GM18909 (cell line): ENCODE measurements around the gene SH3D19.
A peak's percentile ranks its signal among the peaks of the same experiment; 100 is the strongest.
"Not testable (repeated sequence)": the region's sequence is repeated elsewhere in the genome, so short reads cannot be mapped to it uniquely, and the experiment has no call there.

Experiments used
- ATAC-seq: cut with Tn5 transposase; IDR thresholded peaks from one replicate; pipeline ENCODE4 v1.9.1; 2021; ENCODE audit warnings: mild to moderate bottlenecking; ENCODE audit not compliant: unreplicated experiment, poor library complexity

Gene SH3D19

DNA sequence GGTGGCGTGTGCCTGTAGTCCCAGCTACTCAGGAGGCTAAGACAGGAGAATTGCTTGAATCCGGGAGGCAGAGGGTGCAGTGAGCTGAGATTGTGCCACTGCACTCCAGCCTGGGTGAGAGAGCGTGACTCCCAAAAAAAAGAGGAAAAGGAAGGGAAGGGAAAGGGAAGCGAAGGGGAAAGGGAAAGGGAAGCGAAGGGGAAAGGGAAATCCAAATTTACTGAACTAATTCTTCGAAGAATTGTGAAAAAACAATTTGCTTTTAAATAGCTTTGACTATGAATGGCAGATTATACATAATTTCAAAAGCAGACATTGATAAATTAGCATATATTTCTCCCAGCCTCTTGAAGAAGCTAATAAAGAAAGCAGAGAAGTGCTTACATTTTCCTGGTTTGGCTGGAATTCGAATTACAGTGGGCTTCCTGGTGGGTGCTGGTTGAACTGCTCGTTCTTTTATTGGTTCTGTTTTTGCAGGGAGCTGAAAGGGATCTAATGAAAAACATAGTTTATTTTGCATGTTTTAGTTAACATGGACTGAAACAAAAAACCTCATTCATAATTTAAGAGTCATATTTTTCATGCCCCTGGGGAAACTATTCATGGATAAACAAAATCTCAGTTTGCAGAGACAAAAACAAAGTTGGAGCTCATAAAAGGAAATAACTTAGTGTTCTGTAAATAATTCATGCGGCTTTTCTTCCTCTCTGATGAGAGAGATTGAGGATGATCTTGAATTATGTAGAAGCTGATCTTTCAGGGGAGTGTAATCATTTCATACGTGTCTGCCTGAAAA lies 160.0 kb downstream of the SH3D19 start:
- no peak for ATAC-seq

DNA sequence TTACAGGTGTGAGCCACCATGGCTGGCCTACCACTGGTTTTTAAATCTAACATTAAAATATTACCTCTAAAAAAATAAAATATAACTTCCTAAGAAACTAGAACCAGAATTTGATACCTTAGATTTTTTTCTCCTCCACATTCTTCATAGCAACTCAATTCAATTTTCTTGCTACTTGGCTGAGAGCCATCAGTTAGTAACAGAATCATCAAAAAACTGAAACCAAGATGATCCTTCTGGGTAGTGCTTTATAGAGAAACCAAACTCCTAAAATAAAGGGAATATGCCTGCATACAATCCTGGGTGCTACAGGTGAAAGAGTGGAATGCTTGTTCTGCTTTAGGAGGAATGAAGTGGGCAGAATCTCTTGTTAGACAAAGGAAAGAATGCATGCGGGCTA lies 161.6 kb downstream of the SH3D19 start:
- ATAC-seq, result no peak

DNA sequence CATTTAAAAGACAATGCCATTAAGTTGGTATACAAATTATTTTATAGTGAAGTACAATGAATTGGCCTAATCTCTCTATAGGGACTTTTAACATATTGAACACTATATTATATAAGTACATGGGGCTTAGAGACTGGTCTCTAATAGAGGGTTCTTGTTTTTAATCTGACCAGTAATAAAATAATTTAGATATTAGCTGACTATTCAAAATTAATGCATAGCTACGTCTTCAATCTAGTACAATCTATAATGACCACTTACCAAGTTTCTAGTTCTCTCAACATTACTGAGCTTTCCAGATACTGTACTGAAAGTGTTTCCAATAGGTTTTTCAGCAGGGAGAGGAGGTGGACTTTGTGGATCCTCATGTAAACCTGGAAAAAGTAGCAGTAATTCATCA lies 166.4 kb downstream of the SH3D19 start:
- ATAC-seq, result no peak

GRCh38 chr4:151157543-151157942 lies 167.9 kb downstream of the SH3D19 start:
- no peak for ATAC-seq

DNA sequence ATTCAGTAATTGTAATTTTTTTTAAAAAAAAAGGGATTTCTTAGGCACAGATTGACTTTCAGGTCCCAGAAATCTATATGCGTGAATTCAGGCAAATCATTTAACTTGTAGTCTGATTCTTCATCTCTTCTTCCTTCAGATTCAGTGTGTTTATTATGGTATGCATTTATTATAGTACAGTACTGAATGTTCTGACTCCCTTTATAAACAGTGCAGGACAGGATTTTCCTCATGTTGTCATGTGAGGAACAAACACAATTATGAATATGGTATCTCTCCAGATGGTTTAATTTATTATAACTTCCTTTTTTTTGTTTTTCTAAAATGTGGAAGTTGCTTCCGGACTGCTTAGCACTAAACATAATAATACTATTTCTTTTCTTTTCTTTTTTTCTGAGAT lies 171.8 kb downstream of the SH3D19 start:
- ATAC-seq, result no peak

DNA sequence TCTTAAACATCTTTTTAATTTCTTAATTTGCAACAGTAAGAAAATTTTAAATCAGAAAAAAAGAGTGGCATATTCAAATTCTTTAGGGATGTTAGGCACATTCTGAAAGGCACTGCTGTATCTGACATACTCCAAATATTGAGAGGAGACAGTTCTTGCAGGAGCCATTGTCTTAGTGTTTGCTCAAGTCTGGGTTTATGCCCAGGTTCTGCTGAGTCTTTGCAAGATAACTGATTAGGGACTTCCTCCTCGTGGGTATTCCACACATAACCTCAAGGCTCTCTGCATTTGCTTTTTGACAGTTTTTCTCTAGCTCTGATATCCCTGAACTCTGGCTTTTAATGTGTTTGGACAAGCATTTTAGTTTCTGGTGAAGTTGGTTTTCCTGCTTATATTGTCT lies 173.4 kb downstream of the SH3D19 start:
- ATAC-seq, result no peak

- no peak for ATAC-seq
Measured at GRCh38 chr4:151150821-151151580, 174.4 kb downstream of the SH3D19 start.

GRCh38 chr4:151148261-151148660 lies 177.1 kb downstream of the SH3D19 start:
- ATAC-seq, result no peak

GRCh38 chr4:151147000-151147399 lies 178.4 kb downstream of the SH3D19 start:
- ATAC-seq, result no peak

DNA sequence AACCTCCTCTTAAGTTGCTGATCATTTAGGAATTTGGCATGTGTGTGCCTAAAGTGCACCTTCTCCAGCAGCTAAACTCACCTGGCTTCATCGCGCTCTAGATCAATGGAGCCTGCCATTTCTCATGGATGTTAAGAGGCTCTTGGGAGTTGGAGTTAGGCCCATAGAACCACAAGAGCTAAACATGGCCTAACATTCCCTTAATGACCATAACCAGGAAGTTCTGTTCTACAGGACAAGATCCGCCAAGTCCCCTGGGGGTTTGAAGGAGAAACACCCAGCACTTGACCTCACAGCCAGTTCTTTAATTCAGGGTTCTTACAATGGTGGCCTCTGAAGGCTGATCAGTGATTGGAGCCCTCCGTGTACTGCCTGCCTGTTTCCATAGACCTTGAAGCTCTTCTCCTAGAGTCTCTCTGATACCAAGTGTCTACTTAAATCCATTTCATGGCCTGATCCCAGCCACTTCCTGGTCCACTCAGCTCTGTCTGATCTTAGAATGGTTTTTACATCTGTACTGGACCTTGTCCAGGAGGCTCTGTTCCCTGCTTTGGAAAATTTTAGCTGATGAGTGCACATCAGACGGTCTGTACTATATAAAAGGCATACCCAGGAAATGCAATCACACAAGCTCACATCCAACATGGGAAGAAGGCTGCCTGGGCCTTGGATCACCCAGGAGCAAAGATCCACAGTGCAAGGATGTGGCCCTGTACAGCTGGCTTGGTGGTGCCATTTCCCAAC lies 180.9 kb downstream of the SH3D19 start:
- no peak for ATAC-seq

DNA sequence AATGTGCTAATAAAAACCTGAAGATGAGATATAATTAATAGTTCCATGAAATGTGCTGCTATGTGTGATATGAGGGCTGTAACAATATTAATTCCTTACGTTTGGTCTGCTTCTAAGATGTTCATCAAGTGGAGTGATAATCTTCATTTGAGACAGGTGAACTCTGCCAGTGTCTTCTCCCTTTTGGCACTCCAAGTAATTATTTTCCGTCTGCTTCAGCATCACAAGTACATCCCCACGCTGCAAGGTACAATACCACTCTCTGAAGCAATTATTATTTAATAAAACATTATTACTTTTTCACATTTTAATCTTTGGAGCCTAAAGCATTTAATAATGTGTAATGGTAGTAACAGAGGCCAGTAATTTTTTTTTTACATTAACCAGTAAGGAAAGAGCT lies 181.6 kb downstream of the SH3D19 start:
- ATAC-seq, result no peak

GRCh38 chr4:151143162-151143561 lies 182.2 kb downstream of the SH3D19 start:
- ATAC-seq, result no peak

DNA sequence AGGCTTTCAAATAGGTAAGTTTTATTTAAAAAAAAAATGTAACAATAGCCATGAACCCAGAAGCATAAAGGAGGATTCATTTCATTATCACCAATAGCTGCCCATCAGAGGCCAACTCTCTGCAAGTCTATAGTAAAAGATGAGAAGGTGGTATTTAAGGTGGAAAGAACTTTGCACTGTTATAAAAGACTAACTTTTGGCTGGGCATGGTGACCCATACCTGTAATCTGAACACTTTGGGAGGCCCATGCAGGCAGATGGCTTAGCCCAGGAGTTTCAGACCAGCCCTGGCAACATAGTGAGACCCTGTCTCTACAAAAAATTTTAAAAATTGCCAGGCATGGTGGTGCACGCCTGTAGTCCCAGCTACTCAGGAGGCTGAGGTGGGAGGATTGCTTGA lies 182.6 kb downstream of the SH3D19 start:
- no peak for ATAC-seq

DNA sequence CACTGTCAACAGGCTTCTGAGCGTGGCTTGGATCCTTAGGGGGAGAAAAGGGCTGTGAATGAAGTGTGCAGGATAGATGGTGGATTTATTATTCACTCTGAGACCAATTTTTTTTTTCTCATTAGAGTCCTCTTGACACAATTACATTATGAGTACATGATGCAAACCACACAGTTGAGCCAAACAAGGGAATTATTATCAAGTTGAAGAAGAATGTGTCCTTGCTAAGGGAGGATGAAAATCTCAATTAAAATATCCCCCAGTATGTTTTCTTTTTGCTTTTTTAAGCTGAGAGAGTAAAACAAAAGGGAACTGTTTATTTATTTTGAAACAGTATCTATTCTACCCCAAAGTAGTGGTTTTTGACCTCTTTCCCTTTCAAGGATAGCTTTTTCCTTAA lies 185.6 kb downstream of the SH3D19 start:
- no peak for ATAC-seq

- ATAC-seq, result not testable (repeated sequence)
Measured at GRCh38 chr4:151136048-151136447, 189.4 kb downstream of the SH3D19 start.

DNA sequence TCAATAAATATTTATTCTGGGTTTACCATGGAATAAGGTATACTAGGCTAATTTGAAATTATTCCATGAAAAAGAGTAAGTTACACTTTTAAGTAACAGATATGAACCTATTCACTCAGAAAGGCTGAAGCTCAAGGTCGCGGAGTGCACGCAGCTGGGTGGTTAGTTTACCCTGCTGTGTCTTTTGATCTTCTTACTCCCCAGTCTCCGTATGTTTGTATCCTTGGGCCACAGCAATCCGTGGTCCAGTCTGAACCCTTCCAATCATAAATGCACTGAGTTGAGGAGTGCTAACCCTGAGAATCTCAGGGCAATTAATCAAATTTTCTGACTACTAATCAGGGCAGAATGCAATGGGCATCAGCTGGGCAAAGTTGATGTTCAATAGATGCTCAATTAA lies 192.1 kb downstream of the SH3D19 start:
- ATAC-seq, result no peak

DNA sequence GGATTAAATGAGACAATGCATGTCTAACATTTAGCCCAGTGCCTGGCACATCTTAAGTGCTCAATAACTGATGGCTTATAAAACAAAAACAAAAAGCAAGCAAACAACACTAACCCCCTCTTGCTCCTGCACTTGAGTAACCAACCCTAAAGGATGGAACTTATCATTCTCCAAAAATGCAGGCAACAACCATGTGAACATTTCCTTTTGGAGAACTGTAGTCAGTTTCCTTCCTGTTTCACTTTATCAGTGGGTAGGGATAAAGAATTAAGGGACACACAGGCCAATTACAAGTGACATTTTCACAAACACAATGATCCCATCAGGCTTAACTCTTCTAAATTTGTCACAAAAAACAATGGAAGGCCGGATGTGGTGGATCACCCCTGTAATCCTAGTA lies 195.6 kb downstream of the SH3D19 start:
- no peak for ATAC-seq

- ATAC-seq, result peak; percentile 92
Measured at GRCh38 chr4:151117371-151117962, 207.9 kb downstream of the SH3D19 start.

DNA sequence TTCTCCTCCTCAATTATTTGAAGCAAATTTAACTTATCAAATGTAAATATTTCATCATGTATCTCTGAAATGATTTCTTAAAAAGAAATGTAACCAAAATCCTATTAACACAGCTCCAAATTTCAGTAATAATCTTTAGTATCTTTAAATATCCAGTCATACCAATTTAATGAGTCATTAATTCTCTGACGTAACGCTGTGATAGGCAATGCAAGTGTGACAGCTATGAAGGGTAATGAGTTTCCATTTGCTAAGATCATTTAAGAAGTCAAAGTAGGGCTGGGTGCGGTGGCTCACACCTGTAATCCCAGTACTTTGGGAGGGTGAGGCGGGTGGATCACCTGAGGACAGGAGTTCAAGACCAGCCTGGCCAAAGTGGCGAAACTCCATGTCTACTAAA lies 210.4 kb downstream of the SH3D19 start:
- ATAC-seq, result no peak

- no peak for ATAC-seq
Measured at GRCh38 chr4:151114338-151114737, 211.1 kb downstream of the SH3D19 start.

DNA sequence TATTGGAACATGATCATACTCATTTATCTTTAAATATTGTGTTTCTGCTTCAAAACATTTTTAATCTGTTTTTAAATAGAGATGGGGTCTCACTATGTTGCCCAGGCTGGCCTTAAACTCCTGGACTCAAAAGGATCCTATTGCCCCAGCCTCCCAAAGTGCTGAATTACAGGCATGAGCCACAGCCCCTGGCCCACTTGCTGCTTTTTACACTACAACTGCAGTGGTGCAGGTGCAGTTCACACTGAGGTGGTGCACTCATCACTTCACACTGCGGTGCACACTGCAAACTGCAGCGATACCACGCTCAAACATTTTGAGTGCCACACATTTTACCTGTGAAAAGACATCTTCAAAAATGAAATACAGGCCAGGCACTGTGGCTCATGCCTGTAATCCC lies 215.2 kb downstream of the SH3D19 start:
- no peak for ATAC-seq
